ENCODE data around the gene PLB1.

Gene PLB1

DNA sequence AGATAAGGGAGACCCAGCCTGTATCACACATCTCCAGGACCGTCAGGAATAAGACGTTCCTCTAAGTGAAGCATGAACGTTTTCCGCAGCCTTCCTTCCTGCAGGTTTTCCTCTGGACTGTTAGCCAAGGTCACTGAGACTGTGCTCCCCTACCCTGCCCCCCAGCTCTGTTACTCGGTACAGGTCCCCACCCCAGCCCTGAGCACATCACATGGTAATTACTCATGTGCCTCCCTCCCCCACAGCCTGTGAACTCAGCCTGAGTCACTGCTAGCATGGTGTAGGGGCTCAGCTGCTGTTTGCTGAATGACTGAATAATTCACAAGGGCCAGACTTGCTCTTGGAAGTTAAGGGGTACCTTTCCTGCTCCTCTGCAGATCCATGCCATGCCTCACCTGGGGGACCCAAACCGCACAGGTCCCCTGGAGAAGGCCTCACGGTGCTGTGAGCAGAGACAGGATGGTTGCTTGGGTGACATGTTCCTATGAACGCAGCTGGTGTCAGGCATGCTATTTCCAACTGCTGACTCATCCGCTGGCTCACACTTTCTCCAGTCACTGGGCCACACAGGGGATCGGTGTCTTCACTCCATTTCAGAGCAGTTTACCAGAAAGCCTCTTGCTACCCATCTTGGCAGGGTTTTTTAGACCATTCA, 88.2 kb downstream of the PLB1 start:
- TF ChIP-seq MYC (IDR thresholded peaks at IDR 0.05; ENCODE audit: low read depth, low read length) (peak; percentile 33; the same call in 1 of the 2 replicates), POLR2A (IDR thresholded peaks at IDR 0.05; ENCODE audit: extremely low read depth, insufficient read length) (no peak)
- TF ChIP-seq, protein P1, sequence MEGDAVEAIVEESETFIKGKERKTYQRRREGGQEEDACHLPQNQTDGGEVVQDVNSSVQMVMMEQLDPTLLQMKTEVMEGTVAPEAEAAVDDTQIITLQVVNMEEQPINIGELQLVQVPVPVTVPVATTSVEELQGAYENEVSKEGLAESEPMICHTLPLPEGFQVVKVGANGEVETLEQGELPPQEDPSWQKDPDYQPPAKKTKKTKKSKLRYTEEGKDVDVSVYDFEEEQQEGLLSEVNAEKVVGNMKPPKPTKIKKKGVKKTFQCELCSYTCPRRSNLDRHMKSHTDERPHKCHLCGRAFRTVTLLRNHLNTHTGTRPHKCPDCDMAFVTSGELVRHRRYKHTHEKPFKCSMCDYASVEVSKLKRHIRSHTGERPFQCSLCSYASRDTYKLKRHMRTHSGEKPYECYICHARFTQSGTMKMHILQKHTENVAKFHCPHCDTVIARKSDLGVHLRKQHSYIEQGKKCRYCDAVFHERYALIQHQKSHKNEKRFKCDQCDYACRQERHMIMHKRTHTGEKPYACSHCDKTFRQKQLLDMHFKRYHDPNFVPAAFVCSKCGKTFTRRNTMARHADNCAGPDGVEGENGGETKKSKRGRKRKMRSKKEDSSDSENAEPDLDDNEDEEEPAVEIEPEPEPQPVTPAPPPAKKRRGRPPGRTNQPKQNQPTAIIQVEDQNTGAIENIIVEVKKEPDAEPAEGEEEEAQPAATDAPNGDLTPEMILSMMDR (IDR thresholded peaks at IDR 0.05; ENCODE audit: low read depth, low read length), result no peak
- TF ChIP-seq, protein P2, sequence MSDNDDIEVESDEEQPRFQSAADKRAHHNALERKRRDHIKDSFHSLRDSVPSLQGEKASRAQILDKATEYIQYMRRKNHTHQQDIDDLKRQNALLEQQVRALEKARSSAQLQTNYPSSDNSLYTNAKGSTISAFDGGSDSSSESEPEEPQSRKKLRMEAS (IDR thresholded peaks at IDR 0.05; ENCODE audit: low read depth, low read length), result peak; percentile 45
- DNase-seq (ENCODE audit: low read depth), result peak; percentile 86
- H3K4me3 ChIP-seq (ENCODE audit: low read depth, low read length), result no peak overlapping the region

DNA sequence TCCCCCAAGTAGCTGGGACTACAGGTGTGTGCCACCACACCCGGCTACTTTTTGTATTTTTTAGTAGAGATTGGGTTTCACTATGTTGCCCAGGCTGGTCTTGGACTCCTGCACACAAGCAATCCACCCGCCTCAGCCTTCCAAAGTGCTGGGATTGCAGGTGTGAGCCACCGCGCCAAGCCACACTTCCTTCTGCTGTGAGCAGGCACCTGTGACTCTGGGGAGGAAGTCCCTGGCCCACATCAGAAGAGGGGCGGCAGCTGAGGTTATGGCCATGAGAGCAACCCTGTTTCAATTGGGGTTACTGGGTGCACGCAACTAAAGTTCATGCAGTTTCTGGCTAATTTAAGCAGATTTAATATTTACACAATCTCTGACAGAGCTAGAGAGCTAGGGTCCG, 91.0 kb downstream of the PLB1 start:
- no peak overlapping the region for H3K4me3 ChIP-seq (ENCODE audit: low read depth, low read length)
- DNase-seq (ENCODE audit: low read depth), result no peak
- TF ChIP-seq, protein P2 (IDR thresholded peaks at IDR 0.05; ENCODE audit: low read depth, low read length), result no peak
- TF ChIP-seq POLR2A (IDR thresholded peaks at IDR 0.05; ENCODE audit: extremely low read depth, insufficient read length), result no peak
- TF ChIP-seq, protein P1 (IDR thresholded peaks at IDR 0.05; ENCODE audit: low read depth, low read length), result no peak
- TF ChIP-seq MYC (IDR thresholded peaks at IDR 0.05; ENCODE audit: low read depth, low read length), result no peak

DNA sequence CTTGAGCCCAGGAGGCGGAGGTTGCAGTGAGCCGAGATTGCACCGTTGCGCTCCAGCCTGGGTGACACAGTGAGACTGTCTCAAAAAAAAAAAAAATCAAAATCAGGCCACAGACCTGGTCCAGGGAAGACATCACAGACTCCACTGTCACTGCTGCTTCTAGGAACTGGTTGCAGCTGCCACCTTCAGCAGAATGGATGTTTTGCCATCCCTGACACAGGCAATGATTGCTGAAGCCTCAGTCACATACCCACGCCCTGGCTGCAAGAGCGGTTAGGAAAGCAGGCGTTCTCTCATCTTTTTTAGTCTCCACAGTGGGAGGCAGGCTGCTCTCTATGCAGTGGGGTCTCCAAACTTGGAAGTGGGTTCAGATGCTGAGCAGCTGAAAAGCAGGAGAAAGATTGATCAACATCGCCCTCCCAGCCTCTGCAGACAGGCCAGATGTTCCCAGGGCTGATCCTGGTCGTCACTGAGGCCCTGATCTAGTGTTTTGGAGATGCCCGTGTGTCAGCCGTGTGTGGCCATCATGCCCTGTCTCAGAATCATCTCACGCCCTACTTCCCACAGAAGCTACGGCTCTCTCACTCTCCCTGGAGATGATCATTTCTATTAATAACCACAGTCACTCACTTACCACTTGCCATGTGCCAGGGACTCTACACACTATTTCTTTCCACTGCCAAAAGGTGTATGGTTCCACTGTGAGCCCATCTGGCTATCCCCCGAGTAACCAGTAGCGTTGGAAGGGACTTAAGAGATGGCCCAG, 91.8 kb downstream of the PLB1 start:
- DNase-seq (ENCODE audit: low read depth), result no peak
- H3K4me3 ChIP-seq (ENCODE audit: low read depth, low read length), result no peak overlapping the region
- TF ChIP-seq, protein P1 (IDR thresholded peaks at IDR 0.05; ENCODE audit: low read depth, low read length), result no peak
- no peak for TF ChIP-seq POLR2A (IDR thresholded peaks at IDR 0.05; ENCODE audit: extremely low read depth, insufficient read length)
- TF ChIP-seq, protein P2 (IDR thresholded peaks at IDR 0.05; ENCODE audit: low read depth, low read length), result no peak
- TF ChIP-seq MYC (IDR thresholded peaks at IDR 0.05; ENCODE audit: low read depth, low read length), result no peak

DNA sequence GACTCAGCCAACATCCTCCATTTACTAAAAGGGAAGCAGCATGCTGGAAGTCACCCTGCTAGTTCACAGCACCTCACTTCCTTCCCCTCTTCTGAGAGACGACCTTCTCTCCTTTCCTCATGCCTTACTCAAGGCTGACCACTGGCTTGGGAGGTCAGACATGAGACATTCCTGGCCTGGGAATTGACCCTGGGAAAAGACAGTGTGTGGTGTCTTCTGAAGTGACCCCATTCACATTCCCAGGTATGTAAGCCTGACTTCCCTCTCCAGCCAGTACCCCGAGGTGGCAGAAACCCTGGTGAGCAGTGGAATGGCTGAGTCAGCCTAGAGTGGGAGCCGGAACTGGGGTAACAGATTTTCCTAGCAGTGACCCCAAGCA, 92.4 kb downstream of the PLB1 start:
- no peak for TF ChIP-seq POLR2A (IDR thresholded peaks at IDR 0.05; ENCODE audit: extremely low read depth, insufficient read length)
- no peak for TF ChIP-seq MYC (IDR thresholded peaks at IDR 0.05; ENCODE audit: low read depth, low read length)
- TF ChIP-seq, protein P2 (IDR thresholded peaks at IDR 0.05; ENCODE audit: low read depth, low read length), result no peak
- TF ChIP-seq, protein P1 (IDR thresholded peaks at IDR 0.05; ENCODE audit: low read depth, low read length), result no peak
- H3K4me3 ChIP-seq (ENCODE audit: low read depth, low read length), result no peak overlapping the region
- DNase-seq (ENCODE audit: low read depth), result peak; percentile 52

DNA sequence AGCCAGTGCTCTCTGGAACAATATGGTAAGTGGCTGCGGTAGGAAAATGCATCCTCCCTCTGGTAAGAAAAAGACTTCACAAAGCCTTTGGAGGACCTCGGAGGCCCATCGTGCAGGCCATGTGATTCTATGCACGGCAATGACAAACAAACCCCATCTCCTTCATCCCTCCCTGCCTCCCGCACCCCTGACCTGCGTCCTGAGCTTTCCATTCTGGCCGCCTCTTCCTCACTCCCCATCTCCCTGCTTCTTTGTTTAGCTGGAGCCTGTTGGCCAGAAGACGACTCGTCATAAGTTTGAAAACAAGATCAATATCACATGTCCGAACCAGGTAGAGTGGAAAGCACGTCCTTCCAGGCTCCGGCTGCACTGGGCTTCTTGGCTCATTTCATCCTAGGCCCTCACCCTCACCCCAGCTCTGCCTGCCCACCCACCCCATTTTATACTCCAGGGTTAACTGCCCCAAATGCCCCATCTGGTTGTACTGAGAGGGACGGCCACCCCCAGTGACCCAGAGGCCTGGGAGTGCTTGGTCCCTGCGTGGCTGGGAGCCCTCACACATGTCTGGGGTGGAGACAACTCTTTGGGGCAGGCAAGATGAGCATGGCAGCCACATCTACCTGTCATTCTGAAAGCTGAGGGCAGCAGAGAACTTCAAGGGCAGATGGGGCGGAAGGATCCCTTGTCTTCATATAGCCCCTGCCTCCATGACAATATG, 94.0 kb downstream of the PLB1 start:
- no peak for DNase-seq (ENCODE audit: low read depth)
- TF ChIP-seq MYC (IDR thresholded peaks at IDR 0.05; ENCODE audit: low read depth, low read length) (no peak), POLR2A (IDR thresholded peaks at IDR 0.05; ENCODE audit: extremely low read depth, insufficient read length) (no peak)
- TF ChIP-seq, protein P1 (IDR thresholded peaks at IDR 0.05; ENCODE audit: low read depth, low read length), result no peak
- TF ChIP-seq, protein P2 (IDR thresholded peaks at IDR 0.05; ENCODE audit: low read depth, low read length), result no peak
- H3K4me3 ChIP-seq (ENCODE audit: low read depth, low read length), result no peak overlapping the region
